Caco-2 (cell line): ENCODE results near the gene FRMD4A. TPM values are rescaled to one million over a fixed set of nuclear protein-coding genes. Genes with fewer than 3 reads are reported as not detected.

Source experiments
- BruUV-seq: library from RNA; stranded (reverse); fragments of 400-500 nt; replicated peaks from 2 replicates; lab custom pipeline; 2021; lab: Mats Ljungman, UMichigan
- CTCF ChIA-PET: fragments of 300-600 bp; sonication (Branson Sonifier 250); formaldehyde crosslinking; loops from one replicate; lab custom pipeline; 2022; ENCODE audit warnings: antibody characterized with exemption; lab: Charles Lee
- POLR2A ChIA-PET: fragments of 300-600 bp; sonication (Branson Sonifier 250); formaldehyde crosslinking; loops from one replicate; lab custom pipeline; 2022; ENCODE audit warnings: antibody characterized with exemption; lab: Charles Lee
- DNase-seq, 2 experiments: peaks; one replicate each; pipeline versions ENCODE4 v3.0.0 to v3.0.0-alpha.2; 2020 to 2022
- H3K27me3 ChIP-seq: replicated peaks from 2 replicates; pipeline ENCODE4 v1.6.0; 2011; ENCODE audit warnings: low read length; ENCODE audit not compliant: control insufficient read depth, insufficient read depth
- H3K36me3 ChIP-seq: 2 replicates; pipeline ENCODE4 v1.5.1; 2011; ENCODE audit warnings: low read length; ENCODE audit not compliant: control insufficient read depth, insufficient read depth
- H3K4me1 ChIP-seq: fragments of 250-450 bp; sonication (Bioruptor Pico); 2 replicates; pipeline ENCODE4 v1.5.1; 2020; ENCODE audit warnings: mild to moderate bottlenecking
- H3K4me3 ChIP-seq: 2 replicates; pipeline ENCODE4 v1.5.1; 2011; ENCODE audit warnings: low read depth, mild to moderate bottlenecking, control low read depth, low read length
- H3K9me3 ChIP-seq: fragments of 250-450 bp; sonication (Bioruptor Pico); 2 replicates; pipeline ENCODE4 v1.5.1; 2020; ENCODE audit warnings: mild to moderate bottlenecking, moderate library complexity
- H3K27ac Mint-ChIP-seq: one replicate; pipeline ENCODE4 v1.8.0; 2022; ENCODE audit warnings: mixed read lengths; ENCODE audit not compliant: unreplicated experiment
- H3K27me3 Mint-ChIP-seq: one replicate; pipeline ENCODE4 v1.8.0; 2022; ENCODE audit warnings: mixed read lengths; ENCODE audit not compliant: insufficient read depth, unreplicated experiment
- H3K36me3 Mint-ChIP-seq: one replicate; pipeline ENCODE4 v1.8.0; 2022; ENCODE audit warnings: mild to moderate bottlenecking, mixed read lengths; ENCODE audit not compliant: insufficient read depth, unreplicated experiment
- H3K4me1 Mint-ChIP-seq: one replicate; pipeline ENCODE4 v1.8.0; 2022; ENCODE audit warnings: low read depth, mixed read lengths; ENCODE audit not compliant: unreplicated experiment
- H3K4me3 Mint-ChIP-seq: one replicate; pipeline ENCODE4 v1.8.0; 2022; ENCODE audit warnings: mild to moderate bottlenecking, moderate library complexity, mixed read lengths; ENCODE audit not compliant: unreplicated experiment
- H3K9me3 Mint-ChIP-seq: one replicate; pipeline ENCODE4 v1.8.0; 2022; ENCODE audit warnings: mixed read lengths; ENCODE audit not compliant: unreplicated experiment
- intact Hi-C: fragments of 100-400 bp; cut with micrococcal nuclease; formaldehyde crosslinking; loops from one replicate; pipeline ENCODE4 v1.10.0; 2022; ENCODE audit not compliant: unreplicated experiment
- total RNA-seq: library from RNA; stranded (reverse); gene quantifications from 2 replicates; pipeline ENCODE4 v1.2.3, GENCODE V29; 2022
- TF ChIP-seq, protein P1 (sequence below), 2 experiments: fragments of 200-600 bp in 1 of 2; IDR thresholded peaks; 1 replicate in 1 of 2; 2 replicates in 1 of 2; pipeline versions ENCODE4 v1.5.1 to v1.8.0; 2011 to 2022; ENCODE audit warnings: antibody characterized with exemption in 1 of 2, control low read depth in 1 of 2, inconsistent platforms in 1 of 2, low read depth in 1 of 2, low read length in 1 of 2, mild to moderate bottlenecking in 1 of 2, moderate library complexity in 1 of 2; ENCODE audit not compliant: insufficient read depth in 1 of 2, severe bottlenecking in 1 of 2, unreplicated experiment in 1 of 2

Gene FRMD4A
- total RNA-seq, 1 experiment from 2014 or later, result 52.1 TPM

DNA sequence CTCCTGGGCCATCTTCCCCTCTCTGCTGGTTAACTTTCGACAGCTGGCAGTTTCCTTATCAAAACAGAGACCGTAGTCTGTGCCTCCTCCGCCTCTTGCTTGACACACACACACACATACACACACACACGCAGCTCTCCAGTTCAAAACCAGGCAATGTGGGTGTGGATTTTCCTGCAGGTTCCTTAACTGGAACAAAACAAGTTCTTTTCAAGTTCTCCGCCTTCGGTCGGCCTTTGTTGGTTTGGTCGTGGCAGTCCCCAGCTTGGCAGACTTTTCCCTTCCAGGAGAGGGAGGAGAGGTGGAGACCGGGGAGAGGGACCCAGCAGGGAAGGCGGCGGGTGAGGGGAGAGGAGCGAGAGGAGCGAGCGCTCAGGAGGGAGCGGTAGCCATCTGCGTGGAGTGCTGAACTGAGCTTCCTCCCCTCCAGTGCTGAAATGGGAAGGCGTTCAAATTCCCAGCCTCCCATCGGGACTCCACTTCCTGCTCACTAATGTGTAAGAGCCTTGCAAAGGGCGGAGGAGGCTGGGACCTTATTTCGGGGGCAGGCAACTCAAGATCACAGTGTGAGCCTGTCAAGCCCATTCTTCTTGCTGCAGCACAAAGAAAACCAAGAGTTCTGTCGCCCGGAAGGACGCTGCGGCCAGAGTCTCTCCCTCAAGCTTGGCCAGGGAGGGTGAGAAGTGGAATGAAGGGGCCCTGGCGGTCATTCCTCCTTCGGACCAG lies 623.4 kb downstream of the FRMD4A start:
- H3K4me1 Mint-ChIP-seq, result peaks cover 82% of the 10 kb centered on the region
- H3K9me3 Mint-ChIP-seq, result no peaks in the 10 kb centered on the region
- H3K9me3 ChIP-seq, result no peaks in the 10 kb centered on the region
- POLR2A ChIA-PET, result interaction anchor here (0.6 to 4.2 kb wide), 5 partner anchors 11 to 70 kb away, joined by 4 to 30 read pairs (median 5); no protein-coding TSS in a partner anchor
- peak overlapping the region; percentile 95 for H3K27ac Mint-ChIP-seq
- no peaks in the 10 kb centered on the region for H3K27me3 Mint-ChIP-seq
- H3K4me3 Mint-ChIP-seq, result peak overlapping the region; percentile 98
- TF ChIP-seq, protein P1, sequence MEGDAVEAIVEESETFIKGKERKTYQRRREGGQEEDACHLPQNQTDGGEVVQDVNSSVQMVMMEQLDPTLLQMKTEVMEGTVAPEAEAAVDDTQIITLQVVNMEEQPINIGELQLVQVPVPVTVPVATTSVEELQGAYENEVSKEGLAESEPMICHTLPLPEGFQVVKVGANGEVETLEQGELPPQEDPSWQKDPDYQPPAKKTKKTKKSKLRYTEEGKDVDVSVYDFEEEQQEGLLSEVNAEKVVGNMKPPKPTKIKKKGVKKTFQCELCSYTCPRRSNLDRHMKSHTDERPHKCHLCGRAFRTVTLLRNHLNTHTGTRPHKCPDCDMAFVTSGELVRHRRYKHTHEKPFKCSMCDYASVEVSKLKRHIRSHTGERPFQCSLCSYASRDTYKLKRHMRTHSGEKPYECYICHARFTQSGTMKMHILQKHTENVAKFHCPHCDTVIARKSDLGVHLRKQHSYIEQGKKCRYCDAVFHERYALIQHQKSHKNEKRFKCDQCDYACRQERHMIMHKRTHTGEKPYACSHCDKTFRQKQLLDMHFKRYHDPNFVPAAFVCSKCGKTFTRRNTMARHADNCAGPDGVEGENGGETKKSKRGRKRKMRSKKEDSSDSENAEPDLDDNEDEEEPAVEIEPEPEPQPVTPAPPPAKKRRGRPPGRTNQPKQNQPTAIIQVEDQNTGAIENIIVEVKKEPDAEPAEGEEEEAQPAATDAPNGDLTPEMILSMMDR (IDR thresholded peaks at IDR 0.05; ENCODE audit: insufficient read depth in 1 of 2, low read depth in 1 of 2, low read length in 1 of 2, severe bottlenecking in 1 of 2, unreplicated experiment in 1 of 2), result no peak
- intact Hi-C loops, result loop anchor here (1.0 to 5.0 kb wide), 4 partner anchors 8 to 95 kb away; no protein-coding TSS in a partner anchor
- H3K36me3 ChIP-seq, result peaks cover 2% of the 10 kb centered on the region; the same call in 1 of the 2 replicates
- peaks cover 28% of the 10 kb centered on the region for H3K36me3 Mint-ChIP-seq
- H3K4me1 ChIP-seq, result peaks cover 66% of the 10 kb centered on the region
- no TSS peak for BruUV-seq
- CTCF ChIA-PET, result interaction anchor here (0.7 to 3.5 kb wide), 7 partner anchors 8 to 405 kb away, joined by 3 to 23 read pairs (median 4); no protein-coding TSS in a partner anchor
- peak; percentile 71 to 82 for DNase-seq
- no peaks in the 10 kb centered on the region for H3K27me3 ChIP-seq
- H3K4me3 ChIP-seq, result peak overlapping the region; percentile 47

DNA sequence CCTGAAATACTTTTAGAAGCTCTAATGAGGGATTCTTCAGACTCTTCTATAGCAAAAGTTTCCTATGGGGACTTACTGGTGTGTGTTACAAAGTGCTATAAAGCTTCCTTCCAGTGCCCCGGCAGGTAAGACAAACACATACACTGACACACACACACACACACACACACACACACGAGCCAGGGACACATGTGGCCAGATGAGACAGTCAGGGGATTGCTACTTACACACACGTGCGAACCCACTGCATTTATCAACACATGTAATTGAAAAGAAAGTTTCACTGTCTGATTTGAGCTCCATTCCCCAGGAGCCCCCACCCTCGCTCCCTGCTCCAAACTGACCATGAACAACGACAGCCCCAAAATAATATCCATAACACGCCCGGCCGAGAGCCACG lies 624.1 kb downstream of the FRMD4A start:
- peak in 1 of 2 experiments; percentile 48 for DNase-seq
- Mint-ChIP-seq H3K9me3 (no peaks in the 10 kb centered on the region), H3K4me3 (peak overlapping the region; percentile 98), H3K4me1 (peaks cover 76% of the 10 kb centered on the region), H3K27me3 (no peaks in the 10 kb centered on the region), H3K27ac (peak overlapping the region; percentile 95), H3K36me3 (peaks cover 36% of the 10 kb centered on the region)
- intact Hi-C loops, result loop anchor here (1.0 to 5.0 kb wide), 4 partner anchors 9 to 94 kb away; no protein-coding TSS in a partner anchor
- Histone ChIP-seq H3K4me1 (peaks cover 66% of the 10 kb centered on the region), H3K4me3 (peak overlapping the region; percentile 47), H3K27me3 (no peaks in the 10 kb centered on the region), H3K36me3 (peaks cover 2% of the 10 kb centered on the region; the same call in 1 of the 2 replicates), H3K9me3 (no peaks in the 10 kb centered on the region)
- POLR2A ChIA-PET, result interaction anchor here (1.0 to 4.2 kb wide), 5 partner anchors 9 to 479 kb away, joined by 3 to 30 read pairs (median 9); no protein-coding TSS in a partner anchor
- no TSS peak for BruUV-seq
- TF ChIP-seq, protein P1 (IDR thresholded peaks at IDR 0.05; ENCODE audit: insufficient read depth in 1 of 2, low read depth in 1 of 2, low read length in 1 of 2, severe bottlenecking in 1 of 2, unreplicated experiment in 1 of 2), result no peak
- CTCF ChIA-PET, result interaction anchor here (0.8 to 3.5 kb wide), 6 partner anchors 9 to 404 kb away, joined by 3 to 23 read pairs (median 4); no protein-coding TSS in a partner anchor

DNA sequence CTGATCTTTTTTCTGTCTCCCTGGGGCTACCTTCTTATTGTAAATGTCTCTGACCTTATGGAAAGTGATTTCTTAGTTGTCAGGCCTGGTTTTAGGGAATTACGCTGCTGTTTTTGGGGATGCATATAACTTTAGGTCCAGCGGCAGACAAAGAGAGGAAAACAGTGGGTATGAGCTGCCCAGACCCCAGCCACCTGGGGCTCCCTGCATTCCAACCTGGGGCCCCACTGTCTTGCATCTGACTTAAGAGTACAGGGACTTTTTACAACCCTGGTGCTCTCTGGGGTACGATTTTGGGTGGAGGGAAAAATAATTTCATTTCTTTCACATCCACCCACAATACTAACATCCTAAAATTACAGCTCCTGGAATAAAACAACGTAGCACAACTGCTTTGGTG lies 624.5 kb downstream of the FRMD4A start:
- Mint-ChIP-seq H3K9me3 (no peaks in the 10 kb centered on the region), H3K36me3 (peaks cover 40% of the 10 kb centered on the region), H3K4me3 (peak overlapping the region; percentile 98), H3K27ac (peak overlapping the region; percentile 95), H3K4me1 (peaks cover 72% of the 10 kb centered on the region), H3K27me3 (no peaks in the 10 kb centered on the region)
- H3K36me3 ChIP-seq, result peaks cover 2% of the 10 kb centered on the region; the same call in 1 of the 2 replicates
- peaks cover 62% of the 10 kb centered on the region for H3K4me1 ChIP-seq
- peak overlapping the region; percentile 47 for H3K4me3 ChIP-seq
- DNase-seq, result no peak
- ChIA-PET POLR2A (interaction anchor here (1.0 to 4.2 kb wide), 3 partner anchors 9 to 479 kb away, joined by 3 to 30 read pairs (median 9); no protein-coding TSS in a partner anchor), CTCF (interaction anchor here (0.8 to 3.5 kb wide), 5 partner anchors 9 to 20 kb away, joined by 3 to 23 read pairs (median 4); no protein-coding TSS in a partner anchor)
- H3K27me3 ChIP-seq, result no peaks in the 10 kb centered on the region
- no TSS peak for BruUV-seq
- H3K9me3 ChIP-seq, result no peaks in the 10 kb centered on the region
- TF ChIP-seq, protein P1 (IDR thresholded peaks at IDR 0.05; ENCODE audit: insufficient read depth in 1 of 2, low read depth in 1 of 2, low read length in 1 of 2, severe bottlenecking in 1 of 2, unreplicated experiment in 1 of 2), result no peak
- intact Hi-C loops, result loop anchor here (5.0 kb wide), 2 partner anchors 44 to 94 kb away; no protein-coding TSS in a partner anchor
